HG03175 (cell line): ENCODE results near the gene CPSF6.

Experiments
- ATAC-seq: cut with Tn5 transposase; IDR thresholded peaks from one replicate; pipeline ENCODE4 v1.9.1; 2021; ENCODE audit warnings: mild to moderate bottlenecking, moderate library complexity; ENCODE audit not compliant: unreplicated experiment

CPSF6 gene

DNA sequence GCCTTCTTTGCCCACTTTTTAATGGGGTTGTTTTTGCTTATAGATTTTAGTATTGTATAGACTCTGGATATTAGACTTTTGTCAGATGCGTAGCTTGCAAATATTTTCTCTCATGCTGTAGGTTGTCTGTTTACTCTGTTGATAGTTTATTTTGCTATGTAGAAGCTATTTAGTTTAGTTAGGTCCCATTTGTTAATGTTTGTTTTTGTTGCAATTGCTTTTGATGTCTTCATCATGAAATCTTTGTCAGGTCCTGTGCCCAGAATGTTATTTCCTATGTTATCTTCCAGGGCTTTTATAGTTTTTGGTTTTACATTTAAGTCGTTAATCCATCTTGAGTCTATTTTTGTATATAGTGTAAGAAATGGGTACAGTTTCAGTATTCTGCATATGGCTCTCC, 78.9 kb downstream of the CPSF6 start:
- no peak for ATAC-seq

DNA sequence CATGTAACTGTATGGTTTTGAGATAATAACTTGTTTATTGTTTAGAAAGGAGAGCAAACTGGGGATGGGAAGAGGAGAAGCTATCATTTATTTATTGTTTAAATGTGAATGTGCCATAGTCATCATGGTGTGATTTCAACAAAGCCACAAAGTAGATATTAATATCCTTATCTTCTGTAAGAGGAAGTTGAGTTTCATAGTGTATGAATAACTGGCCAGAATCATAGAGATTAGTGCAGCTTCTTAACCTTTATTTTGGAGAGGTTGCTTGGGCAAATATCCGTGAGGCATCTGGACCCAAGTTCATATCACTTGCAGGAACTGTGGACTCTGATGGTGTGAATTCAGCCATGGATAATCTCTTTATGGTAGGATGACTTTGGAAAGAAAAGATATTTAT, 82.0 kb downstream of the CPSF6 start:
- no peak for ATAC-seq
